Neural progenitor cell (in vitro differentiated cells): ENCODE measurements around the gene MYO9B. TPM values are rescaled to one million over a fixed set of nuclear protein-coding genes. Genes with fewer than 3 reads are reported as not detected.

ENCODE experiments used
- DNase-seq: peaks from one replicate; pipeline ENCODE4 v3.0.0-alpha.2; 2016; ENCODE audit warnings: low spot score
- H2AFZ ChIP-seq: fragments of 200-600 bp; sonication (generic); replicated peaks from 2 replicates; pipeline ENCODE4 v1.6.1; 2016; ENCODE audit warnings: antibody characterized with exemption
- H3F3A ChIP-seq: fragments of 200-600 bp; sonication (generic); 2 replicates; pipeline ENCODE4 v1.6.1; 2016; ENCODE audit warnings: antibody characterized with exemption, low read depth
- H3K27ac ChIP-seq: fragments of 200-600 bp; sonication (generic); 2 replicates; pipeline ENCODE4 v1.5.1; 2016; ENCODE audit warnings: mild to moderate bottlenecking
- H3K27me3 ChIP-seq: fragments of 200-600 bp; sonication (generic); 2 replicates; pipeline ENCODE4 v1.6.1; 2016; ENCODE audit warnings: mild to moderate bottlenecking, moderate library complexity
- H3K36me3 ChIP-seq: fragments of 200-600 bp; sonication (generic); 2 replicates; pipeline ENCODE4 v1.5.1; 2016
- H3K4me1 ChIP-seq: fragments of 200-600 bp; sonication (generic); 2 replicates; pipeline ENCODE4 v1.6.1; 2016; ENCODE audit warnings: mixed run types
- H3K4me2 ChIP-seq: fragments of 200-600 bp; sonication (generic); 2 replicates; pipeline ENCODE4 v1.6.1; 2016
- H3K4me3 ChIP-seq: fragments of 200-600 bp; sonication (generic); 2 replicates; pipeline ENCODE4 v1.5.1; 2016
- H3K79me2 ChIP-seq: fragments of 200-600 bp; sonication (generic); 2 replicates; pipeline ENCODE4 v1.6.1; 2016; ENCODE audit warnings: low read depth
- H3K9ac ChIP-seq: fragments of 200-600 bp; sonication (generic); 2 replicates; pipeline ENCODE4 v1.6.1; 2016
- H3K9me3 ChIP-seq: fragments of 200-600 bp; sonication (generic); 2 replicates; pipeline ENCODE4 v1.5.1; 2016; ENCODE audit warnings: low read depth
- H4K20me1 ChIP-seq: fragments of 200-600 bp; sonication (generic); 2 replicates; pipeline ENCODE4 v1.6.1; 2016; ENCODE audit warnings: low read depth
- H3K27ac Mint-ChIP-seq: 3 replicates; pipeline ENCODE4 v1.8.0; 2021; ENCODE audit warnings: mixed read lengths
- H3K27me3 Mint-ChIP-seq: 2 replicates; pipeline ENCODE4 v1.8.0; 2022; ENCODE audit warnings: low read depth, mild to moderate bottlenecking, inconsistent platforms, moderate library complexity, mixed read lengths; ENCODE audit not compliant: insufficient read depth
- H3K36me3 Mint-ChIP-seq: 3 replicates; pipeline ENCODE4 v1.8.0; 2021; ENCODE audit warnings: mixed read lengths
- H3K4me1 Mint-ChIP-seq: 3 replicates; pipeline ENCODE4 v1.8.0; 2021; ENCODE audit warnings: mixed read lengths
- H3K4me3 Mint-ChIP-seq: 3 replicates; pipeline ENCODE4 v1.8.0; 2021; ENCODE audit warnings: mild to moderate bottlenecking, moderate library complexity, mixed read lengths
- H3K9me3 Mint-ChIP-seq: 3 replicates; pipeline ENCODE4 v1.8.0; 2020; ENCODE audit warnings: mixed read lengths
- CTCF ChIP-seq: fragments of 200-600 bp; sonication (generic); IDR thresholded peaks from 2 replicates; pipeline ENCODE4 v1.5.1; 2017; ENCODE audit warnings: antibody characterized with exemption, mild to moderate bottlenecking
- EZH2 ChIP-seq: fragments of 200-600 bp; sonication (generic); IDR thresholded peaks from 2 replicates; pipeline ENCODE4 v1.6.1; 2017; ENCODE audit warnings: antibody characterized with exemption, mild to moderate bottlenecking, moderate library complexity
- EZH2phosphoT487 ChIP-seq: fragments of 200-600 bp; sonication (generic); IDR thresholded peaks from 2 replicates; pipeline ENCODE4 v1.6.1; 2017; ENCODE audit warnings: antibody characterized with exemption
- total RNA-seq: library from RNA; depleted of rRNA; stranded (reverse); fragments of >200 nt; gene quantifications from 2 replicates; pipeline ENCODE4 v1.2.3, GENCODE V29; 2015; ENCODE audit warnings: low replicate concordance

The MYO9B gene
- total RNA-seq, 1 donor from 2014 or later, result 38.5 TPM

DNA sequence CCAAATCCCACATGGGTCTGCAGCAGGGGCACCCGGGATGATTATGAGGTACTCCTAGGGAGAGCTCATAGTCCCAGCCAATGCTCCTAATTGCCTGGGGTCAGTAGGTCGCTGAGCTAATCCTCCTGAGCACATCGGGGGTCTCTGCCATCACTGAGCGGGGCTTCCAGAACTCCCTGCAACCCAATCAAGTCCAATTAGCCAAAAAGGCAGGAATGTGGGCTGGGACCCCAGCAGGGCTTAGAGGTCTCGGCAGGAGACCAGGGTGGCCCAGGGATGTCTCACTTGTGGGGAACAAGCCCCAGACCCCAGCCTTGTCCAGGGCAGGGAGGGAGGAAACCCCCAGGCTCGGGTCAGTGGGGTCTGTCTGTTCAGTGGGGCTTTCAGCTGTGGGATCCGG lies 31.8 kb upstream of the MYO9B start:
- H3K9me3 Mint-ChIP-seq, result no peaks in the 10 kb centered on the region
- no peak for TF ChIP-seq CTCF
- no peaks in the 10 kb centered on the region for H3K36me3 ChIP-seq
- no peak overlapping the region for H3K4me3 Mint-ChIP-seq
- no peaks in the 10 kb centered on the region for H4K20me1 ChIP-seq
- no peak overlapping the region for H3K4me3 ChIP-seq
- H2AFZ ChIP-seq, result no peak overlapping the region
- H3K4me2 ChIP-seq, result peak overlapping the region; percentile 65
- H3K4me1 ChIP-seq, result peaks cover 37% of the 10 kb centered on the region
- H3K27me3 ChIP-seq, result no peaks in the 10 kb centered on the region
- H3K27ac ChIP-seq, result peak overlapping the region; percentile 54
- H3K79me2 ChIP-seq, result no peaks in the 10 kb centered on the region
- H3K4me1 Mint-ChIP-seq, result peaks cover 28% of the 10 kb centered on the region
- peaks cover 47% of the 10 kb centered on the region for H3F3A ChIP-seq
- H3K9me3 ChIP-seq, result no peaks in the 10 kb centered on the region
- H3K27ac Mint-ChIP-seq, result no peak overlapping the region
- H3K9ac ChIP-seq, result no peak overlapping the region
- DNase-seq, result peak; percentile 79
- peaks cover 16% of the 10 kb centered on the region for H3K27me3 Mint-ChIP-seq
- peaks cover 2% of the 10 kb centered on the region for H3K36me3 Mint-ChIP-seq

DNA sequence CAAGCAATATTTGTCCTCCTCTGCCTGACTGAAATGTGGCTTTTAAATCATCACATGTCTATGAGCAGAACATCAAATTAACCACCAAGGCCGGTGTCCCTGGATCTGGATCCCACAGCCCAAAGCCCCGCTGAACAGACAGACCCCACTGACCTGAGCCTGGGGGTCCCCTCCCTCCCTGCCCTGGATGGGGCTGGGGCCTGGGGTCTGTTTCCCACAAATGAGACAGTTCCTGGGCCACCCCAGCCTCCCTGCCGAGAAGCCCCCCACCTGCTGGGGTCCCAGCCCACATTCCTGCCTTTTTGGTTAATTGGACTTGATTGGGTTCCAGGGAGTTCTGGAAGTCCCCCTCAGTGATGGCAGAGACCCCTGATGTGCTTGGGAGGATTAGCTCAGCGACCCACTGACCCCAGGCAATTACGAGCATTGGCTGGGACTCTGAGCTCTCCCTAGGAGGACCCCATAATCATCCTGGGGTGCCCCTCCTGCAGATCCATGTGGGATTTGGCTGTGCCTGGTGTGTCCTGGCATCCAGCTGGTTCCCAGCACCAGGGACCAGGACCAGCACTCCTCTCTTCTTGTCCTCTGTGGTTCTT lies 29.6 kb upstream of the MYO9B start:
- no peak overlapping the region for H2AFZ ChIP-seq
- peak overlapping the region; percentile 24 for H3K27ac Mint-ChIP-seq
- peaks cover 12% of the 10 kb centered on the region for H3K27me3 Mint-ChIP-seq
- H3K4me1 ChIP-seq, result peaks cover 38% of the 10 kb centered on the region
- no peaks in the 10 kb centered on the region for H4K20me1 ChIP-seq
- peak overlapping the region; percentile 44 for H3K27ac ChIP-seq
- H3F3A ChIP-seq, result peaks cover 47% of the 10 kb centered on the region
- H3K36me3 Mint-ChIP-seq, result peaks cover 6% of the 10 kb centered on the region
- H3K4me3 ChIP-seq, result no peak overlapping the region
- H3K9me3 ChIP-seq, result no peaks in the 10 kb centered on the region
- no peaks in the 10 kb centered on the region for H3K79me2 ChIP-seq
- TF ChIP-seq EZH2phosphoT487, result no peak
- no peak for TF ChIP-seq CTCF
- TF ChIP-seq EZH2, result no peak
- H3K9ac ChIP-seq, result no peak overlapping the region
- DNase-seq, result peak; percentile 30
- no peak overlapping the region for H3K4me3 Mint-ChIP-seq
- H3K4me2 ChIP-seq, result peak overlapping the region; percentile 58
- H3K4me1 Mint-ChIP-seq, result peaks cover 39% of the 10 kb centered on the region
- H3K27me3 ChIP-seq, result no peaks in the 10 kb centered on the region
- peaks cover 2% of the 10 kb centered on the region for H3K36me3 ChIP-seq
- no peaks in the 10 kb centered on the region for H3K9me3 Mint-ChIP-seq

DNA sequence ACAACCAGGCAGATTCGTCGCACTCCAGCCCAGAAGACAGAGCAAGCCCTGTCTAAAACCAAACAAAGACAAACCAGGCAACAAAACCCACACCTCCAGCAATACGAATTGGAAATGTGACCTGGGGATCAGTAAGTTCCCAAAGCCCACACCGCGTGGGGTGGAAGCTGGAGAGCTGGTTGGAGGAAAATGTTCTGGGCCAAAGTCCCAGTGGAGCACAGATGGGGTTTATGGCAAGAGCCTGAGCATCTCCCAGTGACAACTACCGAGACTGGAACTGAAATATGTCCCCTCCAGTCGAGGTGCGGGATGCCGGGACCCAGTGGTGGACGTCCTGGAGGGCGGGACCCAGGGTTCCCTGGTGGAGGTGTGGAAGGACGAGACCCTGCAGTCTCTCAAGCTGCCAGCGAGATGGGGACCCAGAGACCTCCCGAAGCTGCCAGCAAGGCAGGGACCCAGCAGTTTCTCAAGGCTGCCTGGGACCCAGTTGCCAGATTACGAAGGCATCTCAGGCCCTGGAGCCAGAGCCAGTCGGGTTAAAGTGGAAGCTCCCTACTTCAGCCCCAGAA lies 26.6 kb upstream of the MYO9B start:
- H3K9me3 Mint-ChIP-seq, result no peaks in the 10 kb centered on the region
- Histone ChIP-seq H3K9me3 (no peaks in the 10 kb centered on the region), H3F3A (peaks cover 29% of the 10 kb centered on the region), H3K27me3 (no peaks in the 10 kb centered on the region), H3K79me2 (no peaks in the 10 kb centered on the region), H3K36me3 (peaks cover 5% of the 10 kb centered on the region), H3K4me1 (peaks cover 20% of the 10 kb centered on the region), H2AFZ (no peak overlapping the region), H3K4me3 (no peak overlapping the region), H3K9ac (no peak overlapping the region), H4K20me1 (peaks cover 3% of the 10 kb centered on the region), H3K4me2 (no peak overlapping the region), H3K27ac (no peak overlapping the region)
- TF ChIP-seq EZH2phosphoT487 (no peak), EZH2 (no peak), CTCF (no peak)
- DNase-seq, result no peak
- no peak overlapping the region for H3K4me3 Mint-ChIP-seq
- no peak overlapping the region for H3K27ac Mint-ChIP-seq
- peaks cover 12% of the 10 kb centered on the region for H3K27me3 Mint-ChIP-seq
- peaks cover 35% of the 10 kb centered on the region for H3K4me1 Mint-ChIP-seq
- H3K36me3 Mint-ChIP-seq, result peaks cover 17% of the 10 kb centered on the region
